Activated T-cell treated with anti-CD3 and anti-CD28 coated beads, Interleukin-2, amount 50 U/mL, for 1 hour (primary cell): ENCODE measurements around the gene BPHL.
"Not testable (repeated sequence)": the region's sequence is repeated elsewhere in the genome, so short reads cannot be mapped to it uniquely, and the experiment has no call there.

ENCODE experiments used
- DNase-seq: peaks from one replicate; pipeline ENCODE4 v3.0.0-alpha.2; 2020

The BPHL gene

GRCh38 chr6:3157131-3157933 lies 38.8 kb downstream of the BPHL start, which contains the start of gene TUBB2A:
Gene TUBB2A, minus strand, starts transcription at chr6:3157544. Its CDS starts 81 bp downstream, at chr6:3157463.
- DNase-seq = peak; percentile 95

GRCh38 chr6:3159805-3160781 lies 41.6 kb downstream of the BPHL start:
- DNase-seq = peak; percentile 71

DNA sequence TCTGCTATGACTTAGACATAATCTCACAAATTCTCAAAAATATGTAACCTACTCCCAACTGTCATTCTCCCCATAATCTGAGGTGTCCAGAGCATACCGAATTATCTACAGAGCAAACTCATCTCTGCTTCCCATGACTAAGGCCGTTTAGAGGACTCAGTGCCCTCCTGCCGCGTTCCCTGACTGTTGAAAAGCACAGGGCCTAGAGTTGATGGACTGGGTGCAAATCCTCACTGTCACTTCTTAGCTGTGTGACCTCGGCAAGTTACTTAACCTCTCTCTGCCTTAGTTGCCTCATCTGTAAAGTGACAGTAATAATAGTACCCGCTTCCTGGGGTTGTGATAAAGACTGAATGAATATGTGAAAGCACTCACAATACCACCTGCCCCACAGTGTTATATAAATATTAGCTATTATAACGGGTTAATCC lies 43.6 kb downstream of the BPHL start:
- DNase-seq = no peak

- peak; percentile 73 for DNase-seq
Observed at GRCh38 chr6:3162565-3163247, 44.2 kb downstream of the BPHL start.

DNA sequence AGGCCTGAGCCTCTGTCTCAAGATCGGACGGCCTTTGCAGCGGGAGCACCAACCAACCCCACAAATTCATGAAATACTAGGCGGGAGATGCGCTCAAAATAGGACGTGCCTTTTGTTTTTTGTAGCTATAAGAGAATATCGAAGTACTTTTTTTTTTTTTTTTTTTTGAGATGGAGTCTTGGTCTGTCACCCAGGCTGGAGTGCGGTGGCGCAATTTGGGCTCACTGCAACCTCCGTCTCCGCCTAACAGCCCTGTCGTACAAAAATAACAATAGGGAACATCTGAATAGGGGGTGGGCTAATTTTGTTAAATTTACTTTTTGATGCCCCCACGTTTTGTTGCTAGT lies 44.7 kb downstream of the BPHL start:
- no peak for DNase-seq

DNA sequence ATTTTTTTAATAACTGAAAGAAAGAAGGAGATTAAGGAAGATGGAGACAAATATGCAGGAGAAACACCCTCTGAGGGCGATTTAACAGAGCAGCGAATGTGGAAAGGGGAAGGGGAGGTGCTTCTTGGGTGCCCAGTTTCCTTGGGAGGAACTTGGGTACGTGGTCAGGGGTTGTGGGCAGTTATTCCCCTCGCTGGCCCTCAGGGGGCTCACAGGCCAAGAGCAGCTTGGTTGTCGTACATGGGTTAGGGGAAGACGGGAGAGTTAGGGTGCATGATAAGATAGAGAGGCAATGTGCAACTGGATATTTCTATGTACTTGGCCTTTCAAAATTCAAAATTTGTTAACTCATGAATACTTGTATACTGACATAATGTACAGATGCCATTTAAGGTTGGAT lies 45.9 kb downstream of the BPHL start:
- no peak for DNase-seq

- DNase-seq = no peak
Observed at GRCh38 chr6:3165631-3166534, 47.4 kb downstream of the BPHL start.

- not testable (repeated sequence) for DNase-seq
Observed at GRCh38 chr6:3166535-3167225, 48.2 kb downstream of the BPHL start.

DNA sequence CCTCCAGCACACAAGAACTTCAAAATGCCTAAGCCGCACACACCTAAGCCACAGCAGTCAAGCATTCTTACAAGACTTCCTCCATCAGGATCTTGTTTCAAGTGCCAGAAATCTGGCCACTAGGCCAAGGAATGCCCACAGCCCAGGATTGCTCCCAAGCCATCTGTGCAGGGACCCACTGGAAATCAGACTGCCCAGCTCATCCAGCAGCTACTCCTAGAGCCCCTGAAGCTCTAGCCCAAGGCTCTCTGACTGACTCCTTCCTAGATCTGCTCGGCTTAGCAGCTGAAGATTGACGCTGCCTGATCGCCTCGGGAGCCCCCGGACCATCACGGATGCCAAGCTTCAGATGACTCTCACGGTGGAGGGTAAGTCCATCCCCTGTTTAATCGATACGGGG lies 49.5 kb downstream of the BPHL start:
- not testable (repeated sequence) for DNase-seq

DNA sequence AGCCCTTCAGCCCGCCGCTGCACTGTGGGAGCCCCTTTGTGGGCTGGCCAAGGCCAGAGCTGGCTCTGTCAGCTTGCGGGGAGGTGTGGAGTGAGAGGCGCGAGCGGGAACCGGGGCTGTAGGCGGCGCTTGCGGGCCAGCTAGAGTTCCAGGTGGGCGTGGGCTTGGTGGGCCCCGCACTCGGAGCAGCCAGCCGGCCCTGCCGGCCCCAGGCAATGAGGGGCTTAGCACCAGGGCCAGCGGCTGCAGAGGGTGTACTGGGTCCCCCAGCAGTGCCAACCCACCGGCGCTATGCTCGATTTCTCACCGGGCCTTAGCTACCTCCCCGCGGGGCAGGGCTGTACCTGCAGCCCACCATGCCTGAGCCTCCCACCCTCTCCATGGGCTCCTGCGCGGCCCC lies 52.2 kb downstream of the BPHL start:
- DNase-seq = not testable (repeated sequence)

- not testable (repeated sequence) for DNase-seq
Observed at GRCh38 chr6:3171313-3172175, 53.0 kb downstream of the BPHL start.

- DNase-seq = not testable (repeated sequence)
Observed at GRCh38 chr6:3172789-3173188, 54.3 kb downstream of the BPHL start.

DNA sequence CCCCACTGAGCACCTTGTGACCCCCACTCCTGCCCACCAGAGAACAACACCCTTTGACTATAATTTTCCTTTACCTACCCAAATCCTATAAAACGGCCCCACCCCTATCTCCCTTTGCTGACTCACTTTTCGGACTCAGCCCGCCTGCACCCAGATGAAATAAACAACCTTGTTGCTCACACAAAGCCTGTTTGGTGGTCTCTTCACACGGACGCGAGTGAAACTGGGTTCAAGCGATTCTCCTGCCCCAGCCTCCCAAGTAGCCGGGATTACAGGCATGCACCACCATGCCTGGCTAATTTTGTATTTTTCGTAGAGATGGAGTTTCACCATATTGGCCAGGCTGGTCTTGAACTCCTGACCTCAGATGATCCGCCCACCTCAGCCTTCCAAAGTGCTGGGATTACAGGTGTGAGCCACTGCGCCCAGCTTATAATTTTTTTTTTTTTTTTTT lies 55.2 kb downstream of the BPHL start:
- not testable (repeated sequence) for DNase-seq

- no peak for DNase-seq
Observed at GRCh38 chr6:3175715-3176402, 57.3 kb downstream of the BPHL start.

- DNase-seq = no peak
Observed at GRCh38 chr6:3176562-3177355, 58.2 kb downstream of the BPHL start.

DNA sequence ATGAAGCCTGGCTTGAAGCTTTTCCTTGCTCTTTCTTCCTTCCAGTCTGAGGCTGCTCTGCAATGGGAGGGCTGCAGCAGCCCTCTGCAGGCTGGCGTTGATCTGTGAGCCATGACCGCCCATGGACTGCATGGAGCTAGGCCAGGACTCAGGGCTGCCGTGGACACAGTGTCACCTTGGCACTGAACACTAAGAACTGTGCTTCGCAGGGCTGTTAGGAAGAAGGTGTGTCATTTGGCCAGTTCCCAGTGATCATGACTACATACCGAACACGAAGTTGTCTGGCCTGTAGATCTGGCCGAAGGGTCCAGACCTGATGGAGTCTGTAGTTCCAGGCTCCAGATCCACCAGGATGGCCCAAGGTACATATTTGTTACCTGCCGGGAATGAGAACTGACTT lies 60.2 kb downstream of the BPHL start:
- not testable (repeated sequence) for DNase-seq

DNA sequence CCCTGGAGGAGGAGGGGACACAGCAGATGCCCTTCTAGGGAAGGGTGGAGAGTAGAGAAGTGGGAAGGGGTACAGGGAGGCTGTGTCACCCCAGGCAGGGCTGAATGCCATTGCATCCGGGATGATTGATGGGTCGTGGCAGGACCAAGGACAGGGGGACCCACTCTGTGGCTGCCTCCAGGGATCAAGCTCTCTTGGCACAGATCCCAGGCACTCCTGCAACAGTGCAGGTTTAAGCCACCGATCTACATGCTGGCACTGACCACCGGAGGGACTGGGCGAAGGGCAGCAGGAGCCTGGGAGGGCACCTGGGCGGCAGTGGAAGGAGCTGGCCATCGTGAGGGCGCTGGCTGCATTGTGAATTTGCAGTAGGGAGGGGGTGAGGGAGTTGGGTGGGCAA lies 61.4 kb downstream of the BPHL start:
- not testable (repeated sequence) for DNase-seq

DNA sequence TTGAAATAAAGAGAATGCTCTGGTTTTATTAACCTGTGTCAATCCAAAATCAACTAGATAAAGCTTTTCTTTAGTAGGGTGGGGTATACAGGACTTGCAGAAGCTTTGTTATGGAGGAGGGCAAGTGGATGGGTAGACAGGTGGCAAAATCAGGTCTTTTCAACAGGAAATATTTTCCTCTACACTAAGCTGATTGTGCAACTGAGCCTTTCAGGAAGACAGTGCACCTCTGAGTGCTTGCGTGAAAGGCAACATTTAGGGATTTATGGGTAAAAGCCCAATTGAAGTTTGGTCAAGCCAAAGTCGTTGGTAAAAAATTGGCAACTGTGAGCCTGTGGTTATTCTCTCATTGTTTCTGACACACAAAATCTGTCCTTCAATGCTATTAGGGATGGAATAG lies 62.6 kb downstream of the BPHL start:
- no peak for DNase-seq

DNA sequence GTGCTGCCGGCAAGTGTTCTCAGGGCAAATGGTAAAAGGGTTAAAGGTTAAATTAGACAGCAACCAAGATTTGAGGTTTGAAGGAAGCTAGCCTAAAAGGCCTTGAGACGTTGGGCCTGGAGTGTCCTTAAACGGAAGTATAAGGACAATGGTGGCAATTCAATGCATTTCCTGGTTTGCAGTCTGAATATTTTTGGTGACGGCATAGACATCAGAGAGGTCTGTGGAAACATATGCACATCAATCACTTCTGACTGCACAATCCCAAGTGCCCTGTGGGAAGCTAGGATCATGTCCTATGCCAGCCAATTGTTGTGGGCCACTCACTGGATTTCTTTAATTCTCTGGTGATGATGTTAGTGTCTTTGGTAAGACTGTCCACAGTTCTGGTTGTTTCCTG lies 64.6 kb downstream of the BPHL start:
- no peak for DNase-seq
